HG03280 (cell line): ENCODE measurements around the gene ITPR1.

Source experiments
- ATAC-seq: cut with Tn5 transposase; IDR thresholded peaks from one replicate; pipeline ENCODE4 v1.9.1; 2021; ENCODE audit warnings: mild to moderate bottlenecking, moderate library complexity; ENCODE audit not compliant: unreplicated experiment

ITPR1 gene

GRCh38 chr3:4633078-4634004, 140.2 kb downstream of the ITPR1 start:
- no peak for ATAC-seq

DNA sequence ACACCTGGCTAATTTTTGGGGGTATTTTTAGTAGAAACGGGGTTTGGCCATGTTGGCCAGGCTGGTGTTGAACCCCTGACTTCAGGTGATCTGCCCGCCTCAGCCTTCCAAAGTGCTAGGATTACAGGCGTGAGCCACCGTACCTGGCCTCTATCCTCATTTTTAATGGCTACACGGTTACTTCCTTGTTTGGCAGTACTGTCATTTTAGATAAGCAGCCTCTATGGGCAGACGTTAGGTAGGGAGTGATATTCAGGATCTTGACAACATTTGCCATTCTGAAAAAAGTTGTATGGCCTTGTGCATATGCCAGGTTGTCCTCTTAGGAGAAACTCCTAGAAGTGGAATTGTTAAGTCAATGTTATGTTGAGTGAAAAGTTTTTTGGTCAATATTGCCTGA, 141.7 kb downstream of the ITPR1 start:
- no peak for ATAC-seq

DNA sequence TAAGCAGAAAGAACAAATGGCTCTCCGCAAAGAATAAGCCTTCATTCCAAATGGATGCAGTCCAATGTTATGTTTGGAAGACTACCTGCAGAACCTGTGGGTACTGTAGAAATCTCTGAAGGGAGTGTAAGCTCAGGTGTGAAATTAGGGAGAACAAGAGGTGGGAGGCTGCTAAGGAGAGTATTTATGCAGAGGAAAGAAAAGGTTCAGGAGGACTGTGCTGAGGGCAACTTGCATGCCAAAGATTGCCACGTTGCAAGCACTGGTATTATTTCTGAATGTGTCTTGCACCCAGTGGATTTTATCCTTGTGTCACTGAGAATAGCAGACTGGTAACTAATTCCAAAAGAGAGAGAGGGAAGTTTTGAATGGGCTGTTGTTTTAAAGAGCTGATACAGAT, 144.1 kb downstream of the ITPR1 start:
- no peak for ATAC-seq

DNA sequence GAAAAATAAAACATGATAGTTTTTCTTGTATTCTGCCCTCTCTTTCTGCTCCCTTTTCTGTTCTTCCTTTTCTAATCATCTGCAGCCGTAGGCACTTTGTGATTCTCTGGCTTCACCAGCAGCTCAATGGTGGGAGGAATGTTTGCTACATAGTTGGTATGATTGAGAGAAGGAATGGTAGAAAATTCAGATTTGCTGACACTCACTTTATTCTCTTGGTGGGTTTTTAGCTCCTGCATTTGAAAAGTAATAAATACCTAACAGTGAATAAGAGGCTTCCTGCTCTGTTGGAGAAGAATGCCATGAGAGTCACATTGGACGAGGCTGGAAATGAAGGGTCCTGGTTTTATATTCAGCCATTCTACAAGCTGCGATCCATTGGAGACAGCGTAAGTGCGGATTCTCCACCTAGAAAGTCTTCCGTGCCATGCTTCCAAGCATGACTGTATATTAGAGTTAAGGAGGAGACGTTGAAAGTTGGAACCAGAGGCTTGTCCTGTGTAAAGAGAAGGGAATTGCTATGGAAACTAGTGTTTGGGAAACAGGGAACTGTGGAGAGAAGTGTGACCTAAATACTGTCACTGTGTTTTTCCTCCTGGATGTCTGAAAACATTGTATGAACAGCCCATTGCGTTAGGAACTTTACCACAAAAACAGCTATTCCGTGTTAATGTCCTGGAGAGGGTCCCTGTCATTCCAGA, 148.9 kb downstream of the ITPR1 start:
- ATAC-seq = no peak

GRCh38 chr3:4642611-4643010, 149.5 kb downstream of the ITPR1 start:
- no peak for ATAC-seq

- no peak for ATAC-seq
Observed at GRCh38 chr3:4643904-4644547, 150.9 kb downstream of the ITPR1 start.

GRCh38 chr3:4644951-4645350, 151.8 kb downstream of the ITPR1 start:
- no peak for ATAC-seq

DNA sequence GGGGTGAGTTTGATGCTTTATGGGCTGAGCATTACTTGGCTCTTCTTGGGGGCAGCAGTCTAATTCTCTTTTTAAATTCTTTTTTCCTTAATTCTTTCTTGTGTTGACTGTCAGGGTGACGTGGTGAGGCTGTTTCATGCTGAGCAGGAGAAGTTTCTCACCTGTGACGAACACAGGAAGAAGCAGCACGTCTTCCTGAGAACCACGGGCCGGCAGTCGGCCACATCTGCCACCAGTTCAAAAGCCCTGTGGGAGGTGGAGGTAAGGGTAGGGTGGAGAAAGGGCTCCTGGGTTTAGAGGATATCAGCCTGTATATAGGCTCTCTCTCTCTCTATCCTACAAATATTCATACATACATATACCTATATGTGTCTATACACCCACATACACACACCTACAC, 152.3 kb downstream of the ITPR1 start:
- ATAC-seq = no peak

- ATAC-seq = no peak
Observed at GRCh38 chr3:4647411-4647810, 154.3 kb downstream of the ITPR1 start.

GRCh38 chr3:4655145-4656045, 162.2 kb downstream of the ITPR1 start:
- no peak for ATAC-seq

- ATAC-seq = no peak
Observed at GRCh38 chr3:4656059-4656458, 162.9 kb downstream of the ITPR1 start.

DNA sequence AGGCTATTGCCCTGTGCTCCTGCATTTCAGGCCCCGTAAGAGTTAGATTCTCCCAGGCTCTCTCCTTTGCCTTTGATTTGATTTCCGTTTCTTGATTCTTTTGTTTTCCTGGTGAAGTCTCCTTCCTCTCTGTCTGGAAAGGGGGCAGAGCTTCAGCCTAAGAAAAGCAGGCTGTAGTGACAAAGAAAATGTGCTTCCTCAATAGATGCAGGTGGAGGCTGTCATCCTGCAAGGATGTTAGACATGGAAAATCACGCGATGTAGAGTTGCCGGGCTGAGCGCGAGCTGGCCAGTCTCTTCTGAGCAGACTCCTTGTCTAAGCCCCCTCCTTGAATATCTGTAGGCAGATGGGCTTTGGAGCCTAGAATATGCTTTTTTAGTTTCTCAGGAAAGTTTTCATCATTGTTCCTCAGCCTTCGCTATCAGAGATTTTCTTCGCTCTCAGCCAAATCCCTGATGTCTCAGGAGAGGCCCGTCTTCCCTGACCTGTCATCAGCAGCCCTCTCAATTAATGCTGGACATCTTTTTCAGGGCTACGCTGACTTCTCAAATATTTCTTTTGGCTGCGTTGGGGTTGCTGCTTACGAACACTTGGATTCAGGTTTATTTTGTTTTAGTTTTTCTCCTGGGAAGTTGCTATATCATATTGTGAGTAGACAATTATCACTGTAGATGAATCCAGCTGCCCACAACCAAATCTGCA, 163.6 kb downstream of the ITPR1 start:
- ATAC-seq = no peak

DNA sequence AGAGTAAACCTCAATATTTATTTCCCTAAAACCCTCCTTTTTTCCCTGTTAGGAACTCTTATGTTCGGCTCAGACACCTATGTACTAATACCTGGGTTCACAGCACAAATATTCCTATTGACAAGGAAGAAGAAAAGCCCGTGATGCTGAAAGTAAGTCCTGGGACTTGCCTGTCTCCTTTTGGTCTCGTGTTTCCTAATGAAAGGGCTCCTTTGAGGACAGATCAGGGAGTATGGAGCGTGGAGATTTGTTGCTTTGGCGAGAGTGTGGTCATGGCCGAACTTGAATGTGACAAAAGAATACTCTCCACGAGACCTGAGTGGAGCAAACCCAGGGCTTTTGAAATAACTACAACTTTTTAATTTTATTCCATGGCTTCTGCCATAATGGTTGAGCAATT, 167.8 kb downstream of the ITPR1 start:
- no peak for ATAC-seq

DNA sequence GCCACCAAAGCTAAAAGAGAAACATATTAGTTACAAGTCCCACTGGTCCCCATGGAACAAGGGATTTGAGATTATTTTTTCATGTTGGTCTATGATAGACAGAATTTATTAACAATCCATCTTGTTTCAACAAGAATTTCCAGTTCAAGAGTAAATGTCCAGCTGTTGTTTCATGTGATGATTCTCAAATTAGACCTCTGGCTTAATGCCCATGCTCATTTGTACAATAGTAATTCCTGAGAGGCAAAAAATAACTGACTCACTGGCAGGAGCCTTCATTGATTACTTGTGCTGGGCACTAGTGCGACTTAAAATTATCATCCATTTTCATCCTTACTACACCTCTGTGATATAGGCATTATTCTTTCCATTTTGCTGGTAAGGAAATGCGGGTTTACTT, 171.3 kb downstream of the ITPR1 start:
- no peak for ATAC-seq

- ATAC-seq = no peak
Observed at GRCh38 chr3:4665197-4665596, 172.0 kb downstream of the ITPR1 start.

- ATAC-seq = no peak
Observed at GRCh38 chr3:4666071-4666470, 172.9 kb downstream of the ITPR1 start.

DNA sequence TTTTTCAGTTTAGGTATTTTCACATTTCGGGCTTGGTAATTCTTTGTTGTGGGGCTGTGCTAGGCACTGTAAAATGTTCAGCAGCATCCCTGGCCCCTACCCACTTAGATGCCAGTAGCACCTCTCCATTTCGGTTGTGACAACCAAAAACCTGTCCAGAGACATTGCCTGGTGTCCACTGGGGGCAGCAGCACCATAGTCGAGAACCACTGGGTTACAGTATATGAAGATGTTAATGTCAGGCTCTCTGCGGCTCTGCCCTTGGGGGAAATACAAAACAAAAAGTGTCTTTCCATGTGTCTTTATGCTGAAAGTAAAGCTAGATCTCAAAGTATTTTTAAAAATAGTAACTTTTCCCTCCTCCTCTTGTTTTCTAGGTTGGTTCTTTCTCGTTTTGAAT, 177.2 kb downstream of the ITPR1 start:
- no peak for ATAC-seq

DNA sequence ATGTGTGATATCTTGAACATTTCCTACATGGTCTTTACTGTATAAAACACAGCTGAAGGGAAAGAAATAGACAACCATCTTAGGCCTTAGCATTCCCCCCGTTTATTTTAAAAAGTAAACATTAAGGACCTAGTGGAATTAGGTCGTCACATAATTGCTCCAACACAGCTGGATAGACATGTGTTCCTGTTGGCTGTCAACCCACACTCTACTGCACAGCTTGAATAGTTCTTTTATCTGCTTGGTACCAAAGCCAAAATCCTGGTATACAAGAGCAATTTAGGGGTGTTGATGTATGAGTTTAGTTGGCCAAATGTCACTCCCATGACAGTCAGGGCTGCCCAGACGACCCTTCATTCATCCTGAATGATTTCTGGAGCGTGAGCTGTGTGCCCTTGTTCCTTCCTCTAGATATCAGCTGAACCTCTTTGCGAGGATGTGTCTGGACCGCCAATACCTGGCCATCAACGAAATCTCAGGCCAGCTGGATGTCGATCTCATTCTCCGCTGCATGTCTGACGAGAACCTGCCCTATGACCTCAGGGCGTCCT, 179.7 kb downstream of the ITPR1 start:
- ATAC-seq = no peak

DNA sequence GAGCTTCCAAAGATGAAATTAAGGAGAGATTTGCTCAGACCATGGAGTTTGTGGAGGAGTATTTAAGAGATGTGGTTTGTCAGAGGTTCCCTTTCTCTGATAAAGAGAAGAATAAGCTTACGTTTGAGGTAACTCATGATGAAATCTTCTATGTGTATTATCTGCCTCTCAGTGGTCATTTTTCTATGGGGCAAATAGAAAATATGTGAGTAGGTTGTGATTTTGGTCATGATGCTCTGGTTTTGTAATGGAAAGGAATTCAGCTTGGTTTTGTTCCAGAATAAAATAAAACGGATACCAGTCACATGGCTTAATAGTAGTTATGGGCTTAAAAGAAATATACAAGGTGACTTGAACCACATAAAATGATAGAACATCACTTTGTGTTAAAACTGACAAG, 181.1 kb downstream of the ITPR1 start:
- no peak for ATAC-seq

GRCh38 chr3:4675704-4676103, 182.6 kb downstream of the ITPR1 start:
- no peak for ATAC-seq
